Measurements from ENCODE around the gene DDA1. TPM values are rescaled to one million over a fixed set of nuclear protein-coding genes. Genes with fewer than 3 reads are reported as not detected.

The DDA1 gene
- total and polyA plus RNA-seq, 2 of the 13 experiments (the other 11 are each of a cell fraction or from before 2014, with no cell fraction given) = 24.5 to 26.0 TPM

DNA sequence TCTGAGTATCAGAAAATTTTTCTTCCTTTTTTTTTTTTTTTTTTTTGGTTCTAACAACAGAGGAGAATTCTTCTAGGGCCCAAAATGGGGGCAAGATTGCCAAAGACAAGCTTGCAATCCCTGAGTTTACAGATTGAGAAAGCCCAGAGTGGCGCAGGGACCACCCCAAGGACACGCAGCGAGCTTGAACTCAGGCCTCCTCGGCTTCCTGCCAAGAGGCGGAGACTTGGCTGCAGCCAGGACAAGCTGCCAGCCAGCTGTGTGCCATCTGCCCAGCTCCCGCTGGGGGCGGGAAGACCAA lies 4.2 kb upstream of the DDA1 start (continued):
- TF ChIP-seq, protein P1, sequence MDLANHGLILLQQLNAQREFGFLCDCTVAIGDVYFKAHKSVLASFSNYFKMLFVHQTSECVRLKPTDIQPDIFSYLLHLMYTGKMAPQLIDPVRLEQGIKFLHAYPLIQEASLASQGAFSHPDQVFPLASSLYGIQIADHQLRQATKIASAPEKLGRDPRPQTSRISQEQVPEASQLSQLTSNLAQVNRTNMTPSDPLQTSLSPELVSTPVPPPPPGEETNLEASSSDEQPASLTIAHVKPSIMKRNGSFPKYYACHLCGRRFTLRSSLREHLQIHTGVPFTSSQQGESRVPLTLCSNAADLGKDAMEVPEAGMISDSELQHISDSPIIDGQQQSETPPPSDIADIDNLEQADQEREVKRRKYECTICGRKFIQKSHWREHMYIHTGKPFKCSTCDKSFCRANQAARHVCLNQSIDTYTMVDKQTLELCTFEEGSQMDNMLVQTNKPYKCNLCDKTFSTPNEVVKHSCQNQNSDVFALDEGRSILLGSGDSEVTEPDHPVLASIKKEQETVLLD (CRISPR knock-in tag; IDR thresholded peaks at IDR 0.05; ENCODE audit: low read depth) = peak; percentile 18; the same call in 1 of the 2 replicates
- no peak for TF ChIP-seq HHEX (CRISPR knock-in tag; IDR thresholded peaks at IDR 0.05)
- TF ChIP-seq, protein P2, sequence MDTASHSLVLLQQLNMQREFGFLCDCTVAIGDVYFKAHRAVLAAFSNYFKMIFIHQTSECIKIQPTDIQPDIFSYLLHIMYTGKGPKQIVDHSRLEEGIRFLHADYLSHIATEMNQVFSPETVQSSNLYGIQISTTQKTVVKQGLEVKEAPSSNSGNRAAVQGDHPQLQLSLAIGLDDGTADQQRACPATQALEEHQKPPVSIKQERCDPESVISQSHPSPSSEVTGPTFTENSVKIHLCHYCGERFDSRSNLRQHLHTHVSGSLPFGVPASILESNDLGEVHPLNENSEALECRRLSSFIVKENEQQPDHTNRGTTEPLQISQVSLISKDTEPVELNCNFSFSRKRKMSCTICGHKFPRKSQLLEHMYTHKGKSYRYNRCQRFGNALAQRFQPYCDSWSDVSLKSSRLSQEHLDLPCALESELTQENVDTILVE (CRISPR knock-in tag; IDR thresholded peaks at IDR 0.05) = no peak
- TF ChIP-seq PPARG (CRISPR knock-in tag; conservative IDR thresholded peaks at IDR 0.05) = peak; percentile 99
- no peak for TF ChIP-seq ZUFSP (CRISPR knock-in tag; IDR thresholded peaks at IDR 0.05; ENCODE audit: borderline replicate concordance)
- TF ChIP-seq SAFB2 (CRISPR knock-in tag; IDR thresholded peaks at IDR 0.05; ENCODE audit: borderline replicate concordance, low read depth) = no peak
- TF ChIP-seq ZNF530 (CRISPR knock-in tag; IDR thresholded peaks at IDR 0.05; ENCODE audit: low read depth) = no peak
